ENCODE measurements around the gene CLEC2B. TPM values are rescaled to one million over a fixed set of nuclear protein-coding genes. Genes with fewer than 3 reads are reported as not detected.

Gene CLEC2B
- polyA plus RNA-seq, 1 of the 3 experiments (the other 2 are of a cell fraction): not detected

DNA sequence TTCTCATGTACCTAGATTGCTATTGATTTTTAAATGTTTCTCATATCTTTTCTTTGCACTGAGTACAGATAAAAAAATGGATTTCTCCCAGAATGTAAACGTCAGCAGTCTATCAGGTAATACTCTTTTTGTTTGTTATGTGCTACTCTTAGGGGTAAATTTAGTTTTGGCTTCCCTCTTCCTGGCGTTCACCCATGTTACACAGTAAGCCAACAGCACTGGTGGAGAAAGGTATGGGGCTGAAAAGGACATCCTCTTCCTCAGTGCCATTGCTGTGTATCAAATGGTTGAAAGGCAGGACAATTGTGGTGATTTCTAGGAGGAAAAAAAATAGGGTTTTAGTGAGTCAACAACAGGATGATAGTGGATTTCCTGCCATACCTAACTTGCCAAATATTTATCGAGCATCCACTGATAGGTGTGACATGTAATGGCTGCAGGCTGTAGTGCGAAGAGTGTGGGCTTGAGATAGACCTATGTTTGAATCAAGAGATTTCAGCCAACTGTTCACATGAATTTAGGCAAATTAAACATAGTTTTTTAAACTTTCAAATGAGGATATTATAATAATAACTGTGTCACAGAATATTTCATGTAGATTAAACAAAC lies 19.6 kb upstream of the CLEC2B start (continued):
- TF ChIP-seq, protein P1, sequence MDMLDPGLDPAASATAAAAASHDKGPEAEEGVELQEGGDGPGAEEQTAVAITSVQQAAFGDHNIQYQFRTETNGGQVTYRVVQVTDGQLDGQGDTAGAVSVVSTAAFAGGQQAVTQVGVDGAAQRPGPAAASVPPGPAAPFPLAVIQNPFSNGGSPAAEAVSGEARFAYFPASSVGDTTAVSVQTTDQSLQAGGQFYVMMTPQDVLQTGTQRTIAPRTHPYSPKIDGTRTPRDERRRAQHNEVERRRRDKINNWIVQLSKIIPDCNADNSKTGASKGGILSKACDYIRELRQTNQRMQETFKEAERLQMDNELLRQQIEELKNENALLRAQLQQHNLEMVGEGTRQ (IDR thresholded peaks at IDR 0.05; ENCODE audit: borderline replicate concordance, low read depth, low read length): no peak
- TF ChIP-seq SIN3A (IDR thresholded peaks at IDR 0.05; ENCODE audit: borderline replicate concordance, low read depth, low read length) (no peak), GABPA (IDR thresholded peaks at IDR 0.05; ENCODE audit: low read depth) (no peak), POLR2AphosphoS5 (IDR thresholded peaks at IDR 0.05; ENCODE audit: low read depth, low read length) (no peak), MXI1 (IDR thresholded peaks at IDR 0.05; ENCODE audit: low read depth, low read length) (no peak), EP300 (IDR thresholded peaks at IDR 0.05; ENCODE audit: borderline replicate concordance in 1 of 2, low read depth in 1 of 2, low read length in 1 of 2) (no peak)
- TF ChIP-seq, protein P2, sequence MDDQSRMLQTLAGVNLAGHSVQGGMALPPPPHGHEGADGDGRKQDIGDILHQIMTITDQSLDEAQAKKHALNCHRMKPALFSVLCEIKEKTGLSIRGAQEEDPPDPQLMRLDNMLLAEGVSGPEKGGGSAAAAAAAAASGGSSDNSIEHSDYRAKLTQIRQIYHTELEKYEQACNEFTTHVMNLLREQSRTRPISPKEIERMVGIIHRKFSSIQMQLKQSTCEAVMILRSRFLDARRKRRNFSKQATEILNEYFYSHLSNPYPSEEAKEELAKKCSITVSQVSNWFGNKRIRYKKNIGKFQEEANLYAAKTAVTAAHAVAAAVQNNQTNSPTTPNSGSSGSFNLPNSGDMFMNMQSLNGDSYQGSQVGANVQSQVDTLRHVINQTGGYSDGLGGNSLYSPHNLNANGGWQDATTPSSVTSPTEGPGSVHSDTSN (IDR thresholded peaks at IDR 0.05): no peak

DNA sequence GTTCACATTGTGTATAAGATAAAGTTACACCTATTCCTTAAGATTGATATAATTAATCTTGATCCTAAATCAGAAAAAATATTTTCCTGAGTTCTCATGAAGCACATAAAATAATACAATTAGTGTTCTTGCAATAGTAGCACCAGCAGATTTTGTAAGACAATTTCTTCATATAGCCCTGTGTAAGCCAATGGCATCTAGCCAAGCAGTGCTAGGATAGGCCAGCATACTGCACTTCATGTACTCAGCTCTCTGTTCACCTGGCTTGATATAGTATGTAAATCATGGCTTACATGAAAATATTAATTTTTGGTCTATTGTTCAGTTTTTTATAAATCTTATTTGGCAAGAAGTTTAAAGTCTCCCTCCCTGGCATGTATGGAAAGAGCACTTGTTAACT lies 14.0 kb upstream of the CLEC2B start:
- Histone ChIP-seq H4K20me1 (ENCODE audit: insufficient read depth) (no peaks in the 10 kb centered on the region), H3K9me2 (no peaks in the 10 kb centered on the region), H3K27ac (ENCODE audit: low read depth in 2 of 2, low read length in 1 of 2) (no peak overlapping the region), H3K4me1 (ENCODE audit: control insufficient read depth in 1 of 2, insufficient read depth in 2 of 2, low read depth in 1 of 2, low read length in 1 of 2) (no peaks in the 10 kb centered on the region), H3K4me3 (ENCODE audit: low read depth in 2 of 2, low read length in 1 of 2) (no peak overlapping the region), H3K27me3 (ENCODE audit: insufficient read depth) (peaks cover 13% of the 10 kb centered on the region; the same call in 1 of the 2 replicates), H3F3A (replicated peaks; ENCODE audit: insufficient read depth) (no peaks in the 10 kb centered on the region), H3K9me3 (no peaks in the 10 kb centered on the region), H3K9ac (no peak overlapping the region), H3K36me3 (replicated peaks in 1 of 2; ENCODE audit: control insufficient read depth in 1 of 2, insufficient read depth in 2 of 2, low read length in 1 of 2) (no peaks in the 10 kb centered on the region), H3K79me2 (ENCODE audit: insufficient read depth) (no peaks in the 10 kb centered on the region), H2AFZ (ENCODE audit: low read depth) (no peak overlapping the region), H3K4me2 (no peak overlapping the region)
- ChIA-PET POLR2A (no interaction called here), CTCF (no interaction called here)
- TF ChIP-seq NRF1 (IDR thresholded peaks at IDR 0.05; ENCODE audit: low read depth, low read length) (no peak), CHD2 (IDR thresholded peaks at IDR 0.05; ENCODE audit: low read length, partially characterized antibody) (no peak), JUND (IDR thresholded peaks at IDR 0.05) (no peak), SMC3 (IDR thresholded peaks at IDR 0.05; ENCODE audit: low read depth, low read length) (no peak), GATA2 (CRISPR knock-in tag; IDR thresholded peaks at IDR 0.05) (no peak), SIN3A (IDR thresholded peaks at IDR 0.05; ENCODE audit: borderline replicate concordance, low read depth, low read length) (no peak), FOSL2 (IDR thresholded peaks at IDR 0.05; ENCODE audit: borderline replicate concordance, low read depth) (no peak)
- TF ChIP-seq, protein P3, sequence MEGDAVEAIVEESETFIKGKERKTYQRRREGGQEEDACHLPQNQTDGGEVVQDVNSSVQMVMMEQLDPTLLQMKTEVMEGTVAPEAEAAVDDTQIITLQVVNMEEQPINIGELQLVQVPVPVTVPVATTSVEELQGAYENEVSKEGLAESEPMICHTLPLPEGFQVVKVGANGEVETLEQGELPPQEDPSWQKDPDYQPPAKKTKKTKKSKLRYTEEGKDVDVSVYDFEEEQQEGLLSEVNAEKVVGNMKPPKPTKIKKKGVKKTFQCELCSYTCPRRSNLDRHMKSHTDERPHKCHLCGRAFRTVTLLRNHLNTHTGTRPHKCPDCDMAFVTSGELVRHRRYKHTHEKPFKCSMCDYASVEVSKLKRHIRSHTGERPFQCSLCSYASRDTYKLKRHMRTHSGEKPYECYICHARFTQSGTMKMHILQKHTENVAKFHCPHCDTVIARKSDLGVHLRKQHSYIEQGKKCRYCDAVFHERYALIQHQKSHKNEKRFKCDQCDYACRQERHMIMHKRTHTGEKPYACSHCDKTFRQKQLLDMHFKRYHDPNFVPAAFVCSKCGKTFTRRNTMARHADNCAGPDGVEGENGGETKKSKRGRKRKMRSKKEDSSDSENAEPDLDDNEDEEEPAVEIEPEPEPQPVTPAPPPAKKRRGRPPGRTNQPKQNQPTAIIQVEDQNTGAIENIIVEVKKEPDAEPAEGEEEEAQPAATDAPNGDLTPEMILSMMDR (IDR thresholded peaks at IDR 0.05): no peak
- TF ChIP-seq, protein P2 (IDR thresholded peaks at IDR 0.05): no peak
- TF ChIP-seq, protein P4, sequence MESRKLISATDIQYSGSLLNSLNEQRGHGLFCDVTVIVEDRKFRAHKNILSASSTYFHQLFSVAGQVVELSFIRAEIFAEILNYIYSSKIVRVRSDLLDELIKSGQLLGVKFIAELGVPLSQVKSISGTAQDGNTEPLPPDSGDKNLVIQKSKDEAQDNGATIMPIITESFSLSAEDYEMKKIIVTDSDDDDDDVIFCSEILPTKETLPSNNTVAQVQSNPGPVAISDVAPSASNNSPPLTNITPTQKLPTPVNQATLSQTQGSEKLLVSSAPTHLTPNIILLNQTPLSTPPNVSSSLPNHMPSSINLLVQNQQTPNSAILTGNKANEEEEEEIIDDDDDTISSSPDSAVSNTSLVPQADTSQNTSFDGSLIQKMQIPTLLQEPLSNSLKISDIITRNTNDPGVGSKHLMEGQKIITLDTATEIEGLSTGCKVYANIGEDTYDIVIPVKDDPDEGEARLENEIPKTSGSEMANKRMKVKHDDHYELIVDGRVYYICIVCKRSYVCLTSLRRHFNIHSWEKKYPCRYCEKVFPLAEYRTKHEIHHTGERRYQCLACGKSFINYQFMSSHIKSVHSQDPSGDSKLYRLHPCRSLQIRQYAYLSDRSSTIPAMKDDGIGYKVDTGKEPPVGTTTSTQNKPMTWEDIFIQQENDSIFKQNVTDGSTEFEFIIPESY (IDR thresholded peaks at IDR 0.05; ENCODE audit: borderline replicate concordance, low read depth): no peak
- TF ChIP-seq, protein P5, sequence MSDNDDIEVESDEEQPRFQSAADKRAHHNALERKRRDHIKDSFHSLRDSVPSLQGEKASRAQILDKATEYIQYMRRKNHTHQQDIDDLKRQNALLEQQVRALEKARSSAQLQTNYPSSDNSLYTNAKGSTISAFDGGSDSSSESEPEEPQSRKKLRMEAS (IDR thresholded peaks at IDR 0.05; ENCODE audit: low read depth): no peak
- TF ChIP-seq, protein P6, sequence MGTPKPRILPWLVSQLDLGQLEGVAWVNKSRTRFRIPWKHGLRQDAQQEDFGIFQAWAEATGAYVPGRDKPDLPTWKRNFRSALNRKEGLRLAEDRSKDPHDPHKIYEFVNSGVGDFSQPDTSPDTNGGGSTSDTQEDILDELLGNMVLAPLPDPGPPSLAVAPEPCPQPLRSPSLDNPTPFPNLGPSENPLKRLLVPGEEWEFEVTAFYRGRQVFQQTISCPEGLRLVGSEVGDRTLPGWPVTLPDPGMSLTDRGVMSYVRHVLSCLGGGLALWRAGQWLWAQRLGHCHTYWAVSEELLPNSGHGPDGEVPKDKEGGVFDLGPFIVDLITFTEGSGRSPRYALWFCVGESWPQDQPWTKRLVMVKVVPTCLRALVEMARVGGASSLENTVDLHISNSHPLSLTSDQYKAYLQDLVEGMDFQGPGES (IDR thresholded peaks at IDR 0.05; ENCODE audit: low read depth, low read length): no peak
- no peak for DNase-seq

Data from SK-N-SH (cell line).